GM18873 (cell line): ENCODE data around the gene MORN3.
"Not testable (repeated sequence)": the region's sequence is repeated elsewhere in the genome, so short reads cannot be mapped to it uniquely, and the experiment has no call there.

ENCODE experiments used
- ATAC-seq: cut with Tn5 transposase; IDR thresholded peaks from one replicate; pipeline ENCODE4 v1.9.1; 2021; ENCODE audit warnings: mild to moderate bottlenecking, moderate library complexity, moderate number of reproducible peaks; ENCODE audit not compliant: unreplicated experiment, low FRiP score

Gene MORN3

DNA sequence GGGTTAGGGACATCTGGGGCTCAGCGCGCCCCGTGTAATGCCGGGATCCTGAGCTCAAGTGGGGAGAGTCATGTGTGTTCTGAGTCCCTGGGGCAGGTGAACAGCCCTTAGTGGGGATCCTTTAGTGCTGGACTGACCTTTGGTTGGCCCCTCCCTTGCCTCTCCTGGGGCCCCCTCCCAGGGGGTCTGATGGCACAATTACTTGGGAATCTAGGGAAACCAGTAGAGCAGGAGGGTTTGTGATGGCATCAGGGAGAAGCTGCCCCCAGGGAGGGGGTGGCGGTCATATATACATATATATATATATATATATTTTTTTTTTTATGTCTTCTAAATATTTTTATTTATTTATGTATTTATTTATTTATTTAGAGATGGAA lies at the start of gene MORN3:
TSS of gene MORN3 (minus strand) at position 134 of the 380 bp plus-strand sequence. CDS start 171 bp downstream, outside the sequence.
- no peak for ATAC-seq

GRCh38 chr12:121718653-121719239 lies 49.3 kb upstream of the MORN3 start:
- no peak for ATAC-seq

GRCh38 chr12:121717041-121717699 lies 47.7 kb upstream of the MORN3 start:
- ATAC-seq: no peak

DNA sequence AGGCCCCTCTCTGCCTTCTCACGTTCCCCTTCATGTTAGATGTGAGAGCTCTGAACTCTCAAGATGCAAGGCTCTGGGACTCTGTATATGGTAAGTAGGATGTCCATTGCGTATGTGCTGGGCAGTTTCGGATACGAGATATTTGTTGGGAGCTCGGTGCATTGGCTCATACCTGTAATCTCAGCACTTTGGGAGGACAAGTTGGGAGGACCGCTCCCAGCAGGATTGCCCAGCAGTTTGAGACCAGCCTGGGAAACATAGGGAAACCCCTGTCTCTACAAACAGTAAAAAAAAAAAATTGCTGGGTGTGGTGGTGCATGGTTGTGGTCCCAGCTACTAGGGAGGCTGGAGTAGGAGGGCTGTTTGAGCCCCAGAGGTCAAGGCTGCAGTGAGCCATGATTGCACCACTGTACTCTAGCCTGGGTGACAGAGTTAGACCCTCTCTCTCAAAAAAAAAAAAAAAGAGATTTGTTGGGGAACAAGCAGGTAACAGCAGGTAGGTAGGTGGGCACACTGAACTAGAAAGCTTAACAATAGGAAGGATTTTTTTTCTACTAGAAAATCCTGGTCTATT lies 46.5 kb upstream of the MORN3 start:
- no peak for ATAC-seq

DNA sequence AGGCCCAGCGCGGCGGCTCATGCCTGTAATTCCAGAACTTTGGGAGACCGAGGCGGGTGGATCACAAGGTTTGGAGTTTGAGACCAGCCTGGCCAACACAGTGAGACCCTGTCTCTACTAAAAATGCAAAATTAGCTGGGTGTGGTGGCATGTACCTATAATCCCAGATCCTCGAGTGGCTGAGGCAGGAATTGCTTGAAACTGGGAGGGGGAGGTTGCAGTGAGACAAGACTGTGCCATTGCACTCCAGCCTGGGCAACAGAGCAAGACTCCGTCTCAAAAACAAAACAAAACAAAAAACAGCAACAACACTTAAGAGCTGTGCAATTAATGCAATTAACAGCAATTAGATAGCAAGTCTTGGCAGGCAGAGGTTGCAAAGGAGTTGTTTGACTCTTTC lies 45.6 kb upstream of the MORN3 start:
- not testable (repeated sequence) for ATAC-seq

DNA sequence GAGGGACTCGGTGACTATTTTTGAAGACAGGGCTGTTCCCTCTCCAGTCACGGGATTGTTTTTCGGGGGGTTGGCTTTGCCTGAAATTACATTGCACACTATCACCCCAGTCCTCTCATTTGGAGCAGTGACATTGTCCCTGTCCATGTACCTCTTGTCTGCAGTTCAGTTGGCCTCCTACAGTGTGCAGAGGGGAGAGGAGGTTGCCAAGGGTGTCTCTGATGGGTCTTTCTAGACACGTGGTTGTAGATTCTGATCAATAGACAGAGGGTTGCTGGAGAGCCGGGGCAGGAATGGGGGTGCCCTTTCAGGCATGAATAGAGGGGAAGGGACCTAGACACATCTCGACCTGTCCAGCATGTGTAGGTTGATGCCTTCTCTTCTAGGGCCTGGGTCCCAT lies 44.3 kb upstream of the MORN3 start:
- no peak for ATAC-seq

DNA sequence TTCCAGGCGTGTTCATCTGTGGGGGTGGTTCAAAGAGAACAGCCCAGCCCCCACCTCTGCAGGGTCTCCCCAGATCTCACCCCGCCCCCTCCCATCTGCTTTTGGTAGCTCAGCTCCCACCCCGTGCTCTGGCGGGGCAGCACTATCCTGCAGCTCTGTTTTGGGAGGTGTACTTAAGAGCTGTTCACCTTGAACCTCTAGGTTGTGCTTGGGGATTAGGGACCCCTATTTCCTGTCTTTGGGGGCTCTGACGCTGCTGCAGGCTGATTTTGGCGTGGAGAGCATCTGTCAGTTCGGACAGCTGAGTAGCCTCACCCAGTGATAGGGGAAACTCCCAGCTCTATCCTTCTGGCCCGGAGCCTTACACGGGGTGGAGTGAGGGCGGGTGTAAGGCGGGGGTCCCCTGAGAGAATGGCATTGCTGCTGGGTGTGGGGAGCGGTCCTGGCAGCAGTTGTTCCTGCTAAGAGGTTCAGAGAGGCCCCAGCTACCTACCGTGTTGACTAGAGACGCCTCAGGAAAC lies 43.9 kb upstream of the MORN3 start:
- ATAC-seq: no peak

DNA sequence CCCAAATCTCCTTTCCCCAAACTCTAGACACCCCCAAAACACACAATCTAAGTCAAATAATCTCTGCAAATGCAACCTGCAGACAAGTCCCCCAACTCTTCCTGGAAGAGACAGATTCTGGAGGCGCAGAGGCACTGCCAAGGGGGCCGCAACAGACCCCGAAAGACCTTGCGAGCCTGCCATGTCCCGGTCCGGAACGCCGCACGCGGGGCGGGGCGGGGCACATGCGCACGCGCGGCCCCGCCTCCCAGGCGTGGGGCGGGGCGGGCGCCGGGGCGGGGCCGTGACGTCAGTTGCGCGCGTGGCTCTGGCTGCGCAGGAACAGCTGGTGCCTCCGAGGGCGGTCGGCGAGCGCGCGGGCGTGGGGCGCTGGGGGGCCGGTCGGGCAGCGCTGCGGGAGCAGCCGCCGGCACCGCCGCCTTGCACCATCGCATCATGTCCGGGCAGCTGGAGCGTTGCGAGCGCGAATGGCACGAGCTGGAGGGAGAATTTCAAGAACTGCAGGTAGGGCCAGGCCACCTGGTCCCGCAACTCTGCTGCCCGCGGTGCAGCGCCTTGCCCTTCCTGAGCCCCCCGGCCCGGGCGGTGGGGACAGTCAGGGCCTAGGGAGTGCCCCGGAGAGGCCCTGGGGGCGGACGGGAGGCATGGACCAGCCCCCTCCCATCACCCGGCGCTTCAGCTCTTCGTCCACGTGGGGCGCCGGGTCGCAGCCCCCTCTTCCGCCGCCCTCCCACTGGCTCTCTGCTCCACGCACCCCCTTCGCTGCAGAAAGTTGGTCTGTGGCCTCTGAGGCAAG lies 43.2 kb upstream of the MORN3 start, which contains the start of gene TMEM120B:
TSS of gene TMEM120B (plus strand) at position 292 of the 796 bp plus-strand sequence. CDS start at position 436, 144 bp downstream.
- ATAC-seq: peak; percentile 56

GRCh38 chr12:121712190-121712460 lies 42.7 kb upstream of the MORN3 start:
- peak; percentile 28 for ATAC-seq

GRCh38 chr12:121711361-121712189 lies 42.1 kb upstream of the MORN3 start:
- no peak for ATAC-seq

DNA sequence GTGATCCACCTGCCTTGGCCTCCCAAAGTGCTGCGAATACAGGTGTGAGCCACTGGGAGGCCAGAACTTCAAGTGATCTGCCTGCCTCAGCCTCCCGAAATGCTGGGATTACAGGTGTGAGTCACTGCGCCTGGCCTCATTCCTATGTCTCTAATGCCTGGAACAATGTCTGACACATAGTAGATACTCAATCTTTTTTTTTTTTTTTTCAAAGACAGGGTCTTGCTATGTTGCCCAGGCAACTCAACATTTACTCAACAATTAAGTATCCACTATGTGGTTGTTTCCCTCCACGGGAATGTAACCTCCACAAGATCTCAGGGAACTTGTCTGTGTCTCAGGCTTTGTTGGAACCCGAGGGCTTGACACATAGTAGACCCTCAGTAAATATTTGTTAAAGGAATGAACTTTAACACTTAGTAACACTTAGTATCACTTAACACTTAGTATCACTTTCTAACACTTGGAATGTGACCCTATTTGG lies 40.1 kb upstream of the MORN3 start:
- ATAC-seq: no peak

GRCh38 chr12:121709064-121709424 lies 39.6 kb upstream of the MORN3 start:
- ATAC-seq: not testable (repeated sequence)

DNA sequence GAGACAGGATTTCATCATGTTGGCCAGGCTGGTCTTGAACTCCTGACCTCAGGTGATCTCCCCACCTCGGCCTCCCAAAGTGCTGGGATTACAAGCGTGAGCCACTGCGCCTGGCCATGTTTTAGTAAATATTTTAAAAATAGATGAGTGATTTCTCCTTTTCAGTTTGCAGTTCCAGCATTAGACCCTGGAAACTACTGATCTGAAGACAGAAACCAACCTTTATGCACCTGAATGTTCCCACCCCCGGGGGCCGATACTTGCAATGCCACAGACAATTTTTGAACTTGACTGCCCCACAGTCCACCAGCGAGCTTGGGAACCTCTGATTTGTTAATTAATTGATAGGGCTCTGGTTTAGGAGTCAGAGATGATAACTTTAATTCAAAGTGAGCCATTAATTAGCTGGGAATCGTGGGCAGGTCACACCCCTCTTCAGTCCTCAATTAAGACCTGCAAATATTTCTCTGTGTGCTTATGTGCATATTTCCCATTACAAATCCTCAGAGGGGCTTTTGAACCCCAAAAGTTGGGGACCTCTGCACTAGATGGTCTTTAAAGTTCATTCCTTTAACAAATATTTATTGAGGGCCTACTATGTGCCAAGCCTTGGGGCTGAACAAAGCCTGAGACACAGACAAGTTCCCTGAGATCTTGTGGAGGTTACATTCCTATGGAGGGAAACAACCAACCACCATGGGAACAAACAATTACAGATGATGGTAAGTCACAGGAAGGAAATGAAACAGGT lies 39.0 kb upstream of the MORN3 start:
- ATAC-seq: no peak

- ATAC-seq: no peak
Measured at GRCh38 chr12:121705514-121705913, 36.1 kb upstream of the MORN3 start.

GRCh38 chr12:121702944-121703343 lies 33.5 kb upstream of the MORN3 start:
- no peak for ATAC-seq

- no peak for ATAC-seq
Measured at GRCh38 chr12:121701667-121702277, 32.3 kb upstream of the MORN3 start.

- ATAC-seq: not testable (repeated sequence)
Measured at GRCh38 chr12:121697861-121698260, 28.4 kb upstream of the MORN3 start.

DNA sequence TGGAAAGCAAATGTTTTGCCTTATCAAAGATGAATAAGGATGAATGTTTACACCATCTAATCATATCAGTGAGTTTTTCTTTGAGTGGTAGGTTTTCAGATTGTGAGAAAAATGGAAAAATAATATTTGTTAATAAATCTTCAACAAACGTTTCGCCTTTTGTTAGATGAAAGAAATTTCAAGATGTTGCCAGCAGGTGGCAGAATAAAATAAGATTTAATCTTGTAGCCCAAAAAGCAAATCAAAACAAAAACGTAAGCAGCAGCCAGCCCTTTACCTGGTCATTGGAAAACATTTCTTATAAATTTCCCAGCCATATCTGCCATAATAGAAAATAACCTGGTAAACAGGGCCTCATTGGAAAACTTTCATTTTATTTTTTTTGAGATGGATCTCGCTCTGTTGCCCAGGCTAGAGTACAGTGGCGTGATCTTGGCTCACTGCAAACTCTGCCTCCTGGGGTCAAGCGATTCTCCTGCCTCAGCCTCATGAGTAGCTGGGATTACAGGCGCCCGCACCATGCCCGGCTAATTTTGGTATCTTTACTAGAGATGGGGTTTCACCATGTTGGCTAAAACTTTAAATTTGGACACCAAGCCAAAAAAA lies 27.7 kb upstream of the MORN3 start:
- no peak for ATAC-seq
